T-helper 22 cell (primary cell): ENCODE data around the gene TFPI2.

Source experiments
- DNase-seq: peaks from one replicate; pipeline ENCODE4 v3.0.0-alpha.2; 2020; ENCODE audit warnings: low read depth

TFPI2 gene

DNA sequence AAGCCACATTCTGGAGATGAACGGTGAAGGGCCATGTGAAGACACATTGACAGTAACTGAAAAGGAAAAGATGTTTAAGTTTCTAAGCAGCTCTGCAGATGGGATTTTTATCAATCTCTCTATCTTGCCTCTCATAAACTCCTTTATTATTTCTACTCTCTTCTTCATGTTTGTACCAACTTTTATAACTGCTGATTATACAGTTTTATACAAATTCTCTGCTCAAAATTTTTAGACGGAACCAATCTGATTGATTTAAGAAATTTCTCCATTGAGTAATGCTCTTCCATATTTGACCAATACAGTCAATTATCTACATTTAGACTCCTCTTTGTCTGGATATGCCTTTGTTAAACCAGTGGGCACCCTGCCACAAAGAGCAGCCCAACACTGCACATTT lies 31.7 kb downstream of the TFPI2 start:
- no peak for DNase-seq

DNA sequence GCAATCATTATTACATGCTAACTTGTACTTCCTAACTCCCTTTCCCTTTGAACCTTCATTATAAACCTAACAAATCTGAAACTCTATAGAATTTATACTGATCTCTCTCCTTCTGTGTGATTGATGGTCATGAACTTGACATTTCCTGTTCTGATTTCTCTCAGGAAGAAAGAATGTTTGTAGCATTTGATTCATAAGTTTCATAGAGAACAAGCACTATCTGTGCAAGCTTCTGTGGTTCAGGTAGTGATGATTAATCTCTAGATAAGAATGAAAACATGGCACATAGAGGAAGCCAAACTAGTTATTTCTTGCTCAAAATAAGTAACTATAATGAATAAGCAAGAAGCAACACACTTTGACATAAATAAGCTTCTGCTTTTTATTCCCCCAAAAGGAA lies 34.2 kb downstream of the TFPI2 start:
- DNase-seq = no peak

DNA sequence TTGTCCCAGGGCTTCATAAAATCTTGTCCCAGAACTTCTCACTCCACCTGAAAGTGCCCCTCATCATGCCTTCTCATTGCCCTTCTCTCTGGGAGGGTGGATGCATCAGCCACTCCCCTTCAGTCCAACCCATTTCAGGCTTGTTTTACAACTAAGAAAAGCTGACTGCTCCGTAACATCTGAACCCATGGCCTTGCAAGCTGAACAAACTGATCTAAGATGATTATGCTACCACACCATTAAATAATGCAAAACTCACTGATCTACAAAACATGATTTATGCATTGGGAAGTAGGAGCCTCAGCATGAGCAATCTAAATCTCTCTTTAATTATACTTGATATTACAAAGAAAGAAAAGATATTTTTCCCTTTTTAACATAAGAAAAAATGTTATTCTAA lies 34.8 kb downstream of the TFPI2 start:
- no peak for DNase-seq

- DNase-seq = no peak
These were observed 36.1 kb downstream of the TFPI2 start for GRCh38 chr7:93854480-93854879.

- DNase-seq = no peak
These were observed 39.0 kb downstream of the TFPI2 start for GRCh38 chr7:93851536-93851935.

- DNase-seq = no peak
These were observed 47.3 kb downstream of the TFPI2 start for GRCh38 chr7:93843260-93843659.

- DNase-seq = no peak
These were observed 51.6 kb downstream of the TFPI2 start for GRCh38 chr7:93838966-93839365.

GRCh38 chr7:93837245-93837644 lies 53.3 kb downstream of the TFPI2 start:
- DNase-seq = no peak

DNA sequence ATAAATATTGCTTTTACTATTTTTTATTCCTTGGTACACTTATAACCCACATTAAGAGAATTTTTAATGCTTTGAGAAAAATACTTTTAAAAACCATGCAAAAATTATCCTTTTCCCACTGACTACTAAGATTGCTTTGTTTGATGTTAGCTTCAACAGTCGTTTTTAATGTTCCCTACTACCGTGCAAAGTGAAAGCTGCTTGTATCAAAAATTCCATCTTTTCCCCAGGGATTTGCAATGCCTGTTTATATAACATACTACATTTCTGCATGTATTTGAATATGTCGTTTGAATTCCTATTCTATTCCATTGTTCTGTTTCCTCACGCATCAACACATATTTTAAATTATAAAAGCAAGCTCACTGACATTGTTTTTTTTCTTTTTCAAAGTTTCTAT lies 54.4 kb downstream of the TFPI2 start:
- DNase-seq = no peak

GRCh38 chr7:93835702-93836101 lies 54.9 kb downstream of the TFPI2 start:
- no peak for DNase-seq
